ENCODE results near the gene MID1. TPM values are rescaled to one million over a fixed set of nuclear protein-coding genes. Genes with fewer than 3 reads are reported as not detected.

Gene MID1
- polyA plus RNA-seq, 12 donors, result 19.9 to 36.1 (median 27.3) TPM; not detected in 1

GRCh38 chrX:10579112-10580011 is 41.0 kb downstream of the MID1 start:
- DNase-seq, result no peak

GRCh38 chrX:10578527-10578926 is 41.9 kb downstream of the MID1 start:
- no peak for DNase-seq

GRCh38 chrX:10577853-10578252 is 42.5 kb downstream of the MID1 start:
- no peak for DNase-seq

- DNase-seq, result no peak
These were observed 43.5 kb downstream of the MID1 start for GRCh38 chrX:10576777-10577447.

GRCh38 chrX:10576186-10576585 is 44.2 kb downstream of the MID1 start:
- DNase-seq, result no peak

GRCh38 chrX:10574663-10575062 is 45.7 kb downstream of the MID1 start:
- DNase-seq, result no peak

GRCh38 chrX:10571260-10571659 is 49.1 kb downstream of the MID1 start:
- no peak for DNase-seq

GRCh38 chrX:10570601-10571000 is 49.8 kb downstream of the MID1 start:
- no peak for DNase-seq

GRCh38 chrX:10569946-10570345 is 50.4 kb downstream of the MID1 start:
- DNase-seq, result no peak

- no peak for DNase-seq
These were observed 52.0 kb downstream of the MID1 start for GRCh38 chrX:10568428-10568827.

- no peak for DNase-seq
These were observed 53.2 kb downstream of the MID1 start for GRCh38 chrX:10567136-10567535.

- DNase-seq, result no peak
These were observed 53.7 kb downstream of the MID1 start for GRCh38 chrX:10566716-10567097.

- no peak for DNase-seq
These were observed 55.9 kb downstream of the MID1 start for GRCh38 chrX:10564484-10564883.

GRCh38 chrX:10557166-10557565 is 63.2 kb downstream of the MID1 start:
- no peak for DNase-seq

GRCh38 chrX:10556405-10556804 is 64.0 kb downstream of the MID1 start:
- DNase-seq, result no peak

GRCh38 chrX:10555846-10556245 is 64.5 kb downstream of the MID1 start:
- DNase-seq, result no peak

GRCh38 chrX:10554612-10555270 is 65.6 kb downstream of the MID1 start:
- DNase-seq, result no peak

GRCh38 chrX:10549280-10549679 is 71.1 kb downstream of the MID1 start:
- no peak for DNase-seq

GRCh38 chrX:10548688-10549087 is 71.7 kb downstream of the MID1 start:
- DNase-seq, result no peak

GRCh38 chrX:10545882-10546281 is 74.5 kb downstream of the MID1 start:
- DNase-seq, result no peak

GRCh38 chrX:10542586-10542985 is 77.8 kb downstream of the MID1 start:
- DNase-seq, result no peak

- no peak for DNase-seq
These were observed 81.6 kb downstream of the MID1 start for GRCh38 chrX:10538831-10539230.

- no peak for DNase-seq
These were observed 83.1 kb downstream of the MID1 start for GRCh38 chrX:10537308-10537707.
